M059J (cell line): ENCODE measurements around the gene TMEM138. TPM values are rescaled to one million over a fixed set of nuclear protein-coding genes. Genes with fewer than 3 reads are reported as not detected.

Experiments
- DNase-seq: peaks from one replicate; pipeline ENCODE4 v3.0.0-alpha.2; 2012; ENCODE audit warnings: low read depth
- total RNA-seq: library from RNA; depleted of rRNA; stranded (reverse); fragments of >200 nt; shearing (Covaris generic); gene quantifications from 2 replicates; pipeline ENCODE4 v1.2.3, GENCODE V29; 2014

The TMEM138 gene
- total RNA-seq, 1 experiment from 2014 or later = 44.4 TPM

GRCh38 chr11:61341706-61342105 lies 20.5 kb upstream of the TMEM138 start:
- DNase-seq = no peak

GRCh38 chr11:61342207-61342803 lies 19.9 kb upstream of the TMEM138 start:
- DNase-seq = no peak

- DNase-seq = no peak
These were observed 18.1 kb upstream of the TMEM138 start for GRCh38 chr11:61343792-61344745.

- DNase-seq = no peak
These were observed 17.0 kb upstream of the TMEM138 start for GRCh38 chr11:61345170-61345610.

- no peak for DNase-seq
These were observed 16.0 kb upstream of the TMEM138 start for GRCh38 chr11:61345954-61346843.

- no peak for DNase-seq
These were observed 14.2 kb upstream of the TMEM138 start for GRCh38 chr11:61347916-61348461.

GRCh38 chr11:61349189-61349751 lies 12.9 kb upstream of the TMEM138 start:
- no peak for DNase-seq

GRCh38 chr11:61349916-61350315 lies 12.3 kb upstream of the TMEM138 start:
- no peak for DNase-seq

GRCh38 chr11:61350336-61350735 lies 11.8 kb upstream of the TMEM138 start:
- DNase-seq = no peak

- DNase-seq = no peak
These were observed 11.4 kb upstream of the TMEM138 start for GRCh38 chr11:61350803-61351202.

GRCh38 chr11:61352038-61352437 lies 10.1 kb upstream of the TMEM138 start:
- no peak for DNase-seq

GRCh38 chr11:61353131-61354067 lies 8.8 kb upstream of the TMEM138 start:
- DNase-seq = no peak

GRCh38 chr11:61354208-61354607 lies 8.0 kb upstream of the TMEM138 start:
- DNase-seq = no peak

GRCh38 chr11:61356706-61357105 lies 5.5 kb upstream of the TMEM138 start:
- DNase-seq = no peak

GRCh38 chr11:61357233-61357893 lies 4.8 kb upstream of the TMEM138 start:
- DNase-seq = no peak

- DNase-seq = no peak
These were observed 4.3 kb upstream of the TMEM138 start for GRCh38 chr11:61357894-61358239.

- no peak for DNase-seq
These were observed 3.6 kb upstream of the TMEM138 start for GRCh38 chr11:61358566-61358965.

GRCh38 chr11:61359516-61359915 lies 2.7 kb upstream of the TMEM138 start:
- no peak for DNase-seq

- no peak for DNase-seq
These were observed 885 bp upstream of the TMEM138 start for GRCh38 chr11:61361237-61361740.

- peak; percentile 43 for DNase-seq
These were observed 335 bp downstream of the TMEM138 start for GRCh38 chr11:61362542-61362875.
